OCI-LY7 (cell line): ENCODE results near the gene TSTD2.

Experiments
- CTCF ChIP-seq: fragments of 200-600 bp; sonication (generic); conservative IDR thresholded peaks from 2 replicates; pipeline ENCODE4 v1.5.1; 2014; ENCODE audit warnings: mild to moderate bottlenecking, antibody characterized with exemption, low read length, moderate library complexity, mixed read lengths
- EZH2phosphoT487 ChIP-seq: fragments of 200-600 bp; sonication (generic); IDR thresholded peaks from 2 replicates; pipeline ENCODE4 v1.6.1; 2018; ENCODE audit warnings: low read depth, borderline replicate concordance, mild to moderate bottlenecking, mixed run types, antibody characterized with exemption, low read length, moderate library complexity, mixed read lengths

- TF ChIP-seq CTCF (no peak), EZH2phosphoT487 (no peak)
Measured at GRCh38 chr9:97660340-97660739, 27.2 kb upstream of the TSTD2 start.
